Skeletal muscle cell (primary cell): ENCODE results near the gene ZC3H4.
"Not testable (repeated sequence)": the region's sequence is repeated elsewhere in the genome, so short reads cannot be mapped to it uniquely, and the experiment has no call there.

Source experiments
- DNase-seq: peaks from one replicate; pipeline ENCODE4 v3.0.0-alpha.2; 2010; ENCODE audit warnings: low read depth
- H3K4me3 ChIP-seq: 2 replicates; pipeline ENCODE4 v1.5.1; 2011; ENCODE audit warnings: low read depth, mild to moderate bottlenecking, control low read depth, low read length, moderate library complexity

The ZC3H4 gene

DNA sequence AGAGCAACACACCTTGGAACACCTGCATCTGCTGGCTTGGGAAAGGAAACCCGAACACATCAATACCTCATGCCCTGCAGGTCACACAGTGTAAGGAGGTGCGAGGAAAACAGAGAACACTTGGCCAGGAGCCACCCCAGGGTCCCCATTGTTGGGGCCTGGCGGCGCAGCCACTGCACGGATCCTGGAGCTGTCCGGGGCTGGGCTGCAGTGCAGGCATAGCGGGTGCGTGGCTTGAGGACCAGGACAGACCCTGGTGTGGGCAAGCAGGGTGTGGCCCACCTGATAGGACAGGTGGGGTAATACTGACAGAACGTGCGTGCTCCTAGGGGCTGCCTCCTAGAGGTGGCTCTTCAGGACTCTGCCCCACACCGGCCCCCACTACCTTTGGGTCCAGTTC lies 48.3 kb downstream of the ZC3H4 start:
- no peak overlapping the region for H3K4me3 ChIP-seq
- no peak for DNase-seq

DNA sequence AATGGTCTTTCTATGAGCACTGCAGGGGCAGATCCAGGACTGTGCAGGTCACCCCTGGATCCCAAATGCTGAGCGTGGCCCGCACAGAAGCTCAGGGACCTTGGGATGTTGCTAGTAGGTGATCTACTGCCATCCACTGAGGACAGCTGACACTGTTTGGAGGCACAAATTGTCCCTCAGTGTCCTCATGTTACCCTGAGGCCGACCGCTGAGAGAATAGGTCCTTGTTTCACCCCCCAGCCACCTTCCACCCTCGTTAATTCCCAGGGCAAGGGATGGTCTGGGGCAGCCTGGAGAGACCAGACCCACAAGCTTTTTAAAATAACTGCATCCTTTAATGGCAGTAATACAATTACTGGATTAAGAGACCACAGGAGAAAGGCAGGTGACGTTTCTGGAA lies 49.7 kb downstream of the ZC3H4 start:
- no peak overlapping the region for H3K4me3 ChIP-seq
- DNase-seq: no peak

DNA sequence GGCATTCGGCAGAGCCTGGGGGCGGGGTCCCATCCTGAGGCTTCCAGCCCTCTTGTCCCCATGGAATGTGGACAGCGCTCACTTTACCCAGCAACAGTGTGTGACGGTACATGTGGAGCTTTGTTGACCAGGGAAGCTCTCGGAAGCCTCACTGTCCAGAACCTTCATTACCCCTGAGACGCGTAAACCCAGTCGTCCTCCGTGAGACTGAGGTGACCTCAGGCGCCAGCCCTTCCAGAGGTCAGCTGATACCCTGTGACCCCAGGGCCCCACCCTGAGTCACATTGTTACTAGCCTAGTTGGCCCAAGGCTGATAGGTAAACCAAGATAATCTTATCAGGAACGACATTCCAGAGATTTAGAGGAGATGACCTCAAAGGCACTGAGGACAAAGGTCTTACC lies 55.0 kb downstream of the ZC3H4 start:
- no peak for DNase-seq
- no peak overlapping the region for H3K4me3 ChIP-seq

DNA sequence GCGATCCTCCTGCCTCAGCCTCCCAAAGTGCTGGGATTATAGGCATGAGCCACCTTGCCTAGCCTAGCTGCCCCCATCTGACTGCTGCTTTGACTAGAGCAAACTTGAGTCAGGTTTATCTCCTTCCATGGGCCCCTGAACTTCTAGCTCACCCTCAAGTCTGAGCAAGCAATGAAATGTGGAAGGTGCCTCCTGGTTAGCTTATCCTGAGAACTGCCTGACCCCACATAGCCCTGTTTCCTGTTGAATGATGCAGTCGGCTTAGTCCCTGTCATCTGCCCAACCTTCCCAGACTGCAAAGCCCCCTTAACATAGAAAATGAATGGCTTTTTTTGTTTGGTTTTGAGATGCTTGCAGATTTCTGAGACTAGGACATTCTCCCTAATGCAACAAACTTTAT lies 56.2 kb downstream of the ZC3H4 start:
- peak; percentile 22 for DNase-seq
- H3K4me3 ChIP-seq: no peak overlapping the region

DNA sequence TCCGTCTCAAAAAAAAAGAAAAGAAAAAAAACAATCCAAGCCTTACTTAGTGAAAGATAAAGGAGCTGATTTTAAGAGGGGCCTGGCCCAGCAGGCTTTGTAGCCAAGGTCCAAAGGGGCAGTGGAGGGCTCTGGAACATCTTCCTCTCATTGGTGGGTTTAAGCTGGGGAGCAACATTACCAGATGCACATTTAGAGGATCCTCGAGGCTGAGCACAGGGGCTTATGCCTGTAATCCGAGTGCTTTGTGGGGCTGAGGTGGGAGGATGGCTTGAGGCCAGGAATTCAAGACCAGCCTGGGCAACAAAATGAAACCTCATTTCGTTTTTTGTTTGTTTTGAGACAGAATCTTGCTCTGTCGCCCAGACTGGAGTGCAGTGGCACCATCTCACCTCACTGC lies 57.2 kb downstream of the ZC3H4 start:
- no peak overlapping the region for H3K4me3 ChIP-seq
- no peak for DNase-seq

DNA sequence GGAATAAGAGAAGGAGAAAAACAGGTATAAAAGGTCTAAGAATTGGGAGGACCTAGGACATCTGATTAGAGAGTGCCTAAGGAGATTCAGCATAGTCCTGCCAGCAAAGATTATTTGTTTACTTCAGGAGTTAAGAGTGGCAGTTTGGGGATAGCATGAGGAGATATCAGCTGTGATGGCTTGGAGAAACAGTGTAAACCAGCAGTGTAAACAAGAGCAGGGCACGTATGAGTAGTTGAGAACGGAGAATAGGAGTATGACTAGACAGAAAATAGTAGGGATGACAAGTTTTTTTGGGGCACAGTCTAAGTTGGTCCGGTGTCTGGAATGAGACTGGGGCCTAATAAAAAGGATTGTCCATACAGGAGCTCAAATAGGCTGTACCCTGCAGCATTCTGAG lies 63.0 kb downstream of the ZC3H4 start:
- DNase-seq, H3K4me3 ChIP-seq: not testable (repeated sequence)

DNA sequence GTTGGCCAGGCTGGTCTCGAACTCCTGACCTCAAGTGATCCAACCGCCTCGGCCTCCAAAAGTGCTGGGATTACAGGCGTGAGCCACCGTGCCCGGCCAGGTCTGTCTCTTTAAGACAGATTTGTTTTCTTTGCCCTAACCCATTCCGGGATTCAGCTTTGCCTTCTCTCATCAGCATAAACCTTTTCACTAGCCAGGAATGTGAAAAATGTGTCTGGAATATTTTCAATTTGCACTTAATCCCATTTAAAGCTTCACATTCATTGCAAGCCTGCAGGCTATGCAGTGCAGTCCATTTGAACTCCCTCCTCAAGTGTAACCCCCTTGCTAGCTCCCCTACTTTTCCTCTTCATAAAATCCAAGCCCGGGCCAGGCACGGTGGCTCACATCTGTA lies 64.3 kb downstream of the ZC3H4 start:
- no peak for DNase-seq
- no peak overlapping the region for H3K4me3 ChIP-seq

DNA sequence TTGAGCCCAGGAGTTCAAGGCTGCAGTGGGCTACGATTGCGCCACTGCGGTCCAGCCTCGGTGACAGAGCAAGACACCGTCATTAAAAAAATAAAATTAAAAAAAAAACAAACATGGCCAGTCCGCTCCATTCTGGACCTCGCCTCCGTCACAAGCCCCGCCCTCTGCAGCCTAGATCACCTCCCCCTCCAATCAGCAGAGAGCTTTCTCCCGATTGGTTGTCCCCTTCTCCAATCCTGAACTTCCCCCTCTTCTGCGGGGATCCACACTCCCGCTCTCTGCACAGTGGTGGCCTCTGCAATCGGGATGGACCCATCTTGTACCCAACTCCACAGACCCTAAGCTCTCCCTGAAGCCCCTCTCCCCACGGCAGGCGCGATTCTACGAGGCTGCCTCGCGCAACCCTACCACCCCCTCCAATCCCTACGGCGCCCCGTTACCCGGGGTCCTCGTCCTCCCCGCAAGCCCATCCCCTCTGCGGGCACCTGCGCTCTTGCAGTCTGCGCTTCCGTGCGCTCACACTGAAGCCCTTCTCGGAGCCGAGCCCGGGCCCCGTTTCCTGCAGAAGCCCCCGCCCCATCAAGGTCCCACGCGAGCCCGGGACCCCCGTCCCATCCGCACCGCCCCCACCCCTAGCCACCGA lies 65.7 kb downstream of the ZC3H4 start:
- peak; percentile 69 for DNase-seq
- peak overlapping the region; percentile 91 for H3K4me3 ChIP-seq

DNA sequence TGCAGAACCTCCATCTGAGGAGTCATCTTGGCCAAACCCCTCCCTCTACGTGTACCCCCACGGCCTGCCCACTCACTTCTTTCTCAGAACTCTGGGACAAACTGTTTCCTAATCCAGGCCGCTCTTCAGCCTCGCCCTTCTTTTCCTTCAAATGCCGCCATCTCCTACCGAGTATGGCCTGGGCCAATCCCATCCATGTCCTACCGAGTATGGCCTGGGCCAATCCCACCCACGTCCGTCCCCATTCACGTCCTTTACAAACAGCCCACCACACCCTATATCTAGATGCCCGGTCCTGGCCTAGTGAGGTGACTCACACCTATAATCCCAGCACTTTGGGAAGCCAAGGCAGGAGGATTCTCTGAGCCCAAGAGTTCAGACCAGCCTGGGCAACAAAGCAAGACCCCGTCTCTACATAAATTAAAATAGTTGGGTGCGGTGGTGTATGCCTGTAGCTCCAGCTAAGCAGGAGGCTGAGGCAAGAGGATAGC lies 66.3 kb downstream of the ZC3H4 start:
- H3K4me3 ChIP-seq: peak overlapping the region; percentile 91
- DNase-seq: no peak

DNA sequence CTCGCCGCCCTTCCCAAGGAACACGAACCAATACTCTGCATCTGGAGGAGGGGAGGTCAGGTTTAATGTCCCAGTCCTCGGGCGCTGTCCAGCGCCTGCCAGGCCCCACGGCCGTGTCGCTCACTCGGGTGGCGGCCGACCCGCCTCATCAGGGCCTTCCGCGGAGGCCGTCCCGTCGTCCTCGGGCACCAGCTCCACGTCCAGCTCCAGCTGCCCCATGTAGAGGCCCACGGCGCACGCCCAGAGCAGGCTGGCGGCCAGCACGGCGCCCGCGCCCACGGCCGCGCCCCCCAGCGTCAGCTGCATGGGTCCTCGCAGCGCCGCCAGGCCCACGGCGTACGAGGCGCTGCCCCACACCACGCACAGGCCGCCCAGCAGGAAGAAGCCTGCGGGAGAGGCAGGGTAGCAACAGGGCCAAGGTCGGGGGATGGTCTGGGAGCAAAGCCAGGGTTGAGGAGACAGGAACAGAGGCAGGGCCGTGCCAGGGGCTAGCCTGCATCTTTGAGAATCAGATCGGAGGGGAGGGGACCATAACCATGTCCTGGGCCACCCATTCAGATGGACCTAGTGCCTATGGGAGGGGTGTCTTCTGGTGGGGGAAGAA lies 67.6 kb downstream of the ZC3H4 start:
- DNase-seq: no peak
- H3K4me3 ChIP-seq: no peak overlapping the region

DNA sequence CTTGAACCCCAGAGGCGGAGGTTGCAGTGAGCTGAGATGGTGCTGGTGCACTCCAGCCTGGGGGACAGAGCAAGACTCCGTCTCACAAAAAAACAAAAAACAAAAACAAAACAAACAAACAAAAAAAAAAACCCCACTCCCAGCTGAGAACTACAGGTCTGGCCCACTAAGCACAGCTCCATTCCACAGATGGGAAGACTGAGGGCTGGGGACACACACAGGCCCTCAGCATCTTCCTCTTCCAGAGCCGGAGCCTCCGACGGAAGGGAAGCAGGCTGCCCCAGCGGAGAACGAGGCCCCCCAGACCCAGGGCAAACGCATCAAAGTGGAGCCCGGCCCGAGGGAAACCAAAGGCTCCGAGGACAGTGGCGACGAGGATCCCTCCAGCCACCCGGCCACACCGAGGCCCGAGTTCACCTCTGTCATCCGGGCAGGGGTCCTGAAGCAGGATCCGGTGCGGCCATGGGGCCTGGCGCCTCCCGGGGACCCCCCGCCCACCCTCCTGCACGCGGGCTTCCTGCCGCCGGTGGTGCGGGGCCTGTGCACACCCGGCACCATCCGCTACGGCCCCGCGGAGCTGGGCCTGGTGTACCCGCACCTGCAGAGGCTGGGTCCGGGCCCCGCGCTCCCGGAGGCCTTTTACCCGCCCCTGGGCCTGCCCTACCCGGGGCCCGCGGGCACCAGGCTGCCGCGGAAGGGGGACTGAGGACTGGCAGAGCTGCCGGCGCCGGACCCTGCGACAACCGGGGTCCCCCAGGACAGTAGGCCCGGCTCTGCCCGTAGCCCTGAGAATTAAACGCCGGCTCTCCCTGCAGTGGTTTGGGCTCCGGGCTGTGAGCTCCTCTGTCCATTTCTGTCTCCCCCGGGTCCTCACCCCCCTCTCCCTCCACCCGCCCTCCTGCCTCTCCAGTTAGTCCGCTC lies 68.4 kb downstream of the ZC3H4 start:
- no peak for DNase-seq
- H3K4me3 ChIP-seq: no peak overlapping the region

DNA sequence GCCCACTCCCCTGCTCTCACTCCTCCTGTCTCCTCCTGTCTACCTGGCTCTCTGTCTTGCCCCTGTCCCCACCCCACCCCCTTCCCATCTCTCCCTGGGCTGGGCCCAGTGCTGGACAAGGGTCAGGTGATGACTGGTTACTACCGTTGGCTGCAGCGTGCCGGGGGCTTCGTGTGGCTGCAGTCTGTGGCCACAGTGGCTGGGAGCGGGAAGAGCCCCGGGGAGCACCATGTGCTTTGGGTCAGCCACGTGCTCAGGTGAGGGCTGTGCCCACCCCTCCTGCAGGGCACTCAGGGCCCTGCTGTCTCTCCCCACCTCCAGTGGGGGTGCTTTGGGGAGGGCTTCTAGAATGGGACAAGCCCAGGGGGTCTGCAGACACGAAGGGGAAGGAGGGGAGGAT lies 72.7 kb downstream of the ZC3H4 start:
- no peak overlapping the region for H3K4me3 ChIP-seq
- DNase-seq: no peak

DNA sequence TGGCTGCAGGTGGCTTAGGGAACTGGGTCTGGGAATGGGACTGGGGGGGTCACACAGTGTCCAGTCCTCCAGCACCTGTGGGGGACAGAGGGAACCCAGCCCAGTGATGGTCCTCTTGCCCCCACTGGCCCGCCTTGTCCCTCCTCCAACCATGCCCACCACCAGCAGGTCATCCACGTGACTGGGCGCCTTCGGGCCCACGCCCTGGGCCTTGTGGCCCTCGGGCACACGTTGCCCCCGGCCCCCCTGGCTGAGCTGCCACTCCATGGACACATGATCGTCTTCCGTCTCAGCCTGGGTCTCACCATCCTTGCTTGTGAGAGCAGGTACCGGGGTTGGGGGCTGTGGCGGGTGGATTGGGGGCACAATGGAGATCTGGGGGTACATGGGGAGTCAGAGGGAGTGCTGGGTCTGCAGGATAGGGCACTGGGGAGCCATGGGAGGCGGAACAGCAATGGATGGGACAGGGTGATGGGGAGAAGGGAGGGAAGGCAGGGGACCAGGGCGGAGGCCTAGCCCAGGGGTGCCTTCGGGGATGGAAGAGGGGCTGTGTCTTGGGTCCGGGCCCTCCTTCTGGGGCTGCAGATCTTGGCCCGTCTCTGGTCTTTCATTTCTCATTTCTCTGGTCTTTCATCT lies 74.2 kb downstream of the ZC3H4 start:
- DNase-seq: no peak
- no peak overlapping the region for H3K4me3 ChIP-seq

DNA sequence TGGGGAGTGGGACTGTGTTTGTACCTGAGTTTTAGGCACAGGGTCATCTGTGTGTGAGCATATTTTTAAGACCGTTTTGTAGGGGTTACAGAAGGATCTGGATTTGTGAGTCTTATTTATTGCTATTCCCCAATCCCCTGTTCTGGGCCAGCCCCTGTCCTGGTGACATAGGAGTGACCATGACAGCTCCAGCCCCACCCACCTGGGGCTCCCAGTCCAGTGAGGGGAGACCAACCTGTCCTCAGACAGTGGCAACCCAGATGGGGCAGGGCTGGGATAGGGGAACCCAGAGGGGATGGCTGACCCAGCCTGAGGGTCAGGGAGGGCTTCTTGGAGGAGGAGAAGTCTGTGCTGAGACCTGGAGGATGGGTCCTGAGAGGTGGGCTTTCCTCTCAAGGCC lies 75.8 kb downstream of the ZC3H4 start:
- no peak overlapping the region for H3K4me3 ChIP-seq
- no peak for DNase-seq

DNA sequence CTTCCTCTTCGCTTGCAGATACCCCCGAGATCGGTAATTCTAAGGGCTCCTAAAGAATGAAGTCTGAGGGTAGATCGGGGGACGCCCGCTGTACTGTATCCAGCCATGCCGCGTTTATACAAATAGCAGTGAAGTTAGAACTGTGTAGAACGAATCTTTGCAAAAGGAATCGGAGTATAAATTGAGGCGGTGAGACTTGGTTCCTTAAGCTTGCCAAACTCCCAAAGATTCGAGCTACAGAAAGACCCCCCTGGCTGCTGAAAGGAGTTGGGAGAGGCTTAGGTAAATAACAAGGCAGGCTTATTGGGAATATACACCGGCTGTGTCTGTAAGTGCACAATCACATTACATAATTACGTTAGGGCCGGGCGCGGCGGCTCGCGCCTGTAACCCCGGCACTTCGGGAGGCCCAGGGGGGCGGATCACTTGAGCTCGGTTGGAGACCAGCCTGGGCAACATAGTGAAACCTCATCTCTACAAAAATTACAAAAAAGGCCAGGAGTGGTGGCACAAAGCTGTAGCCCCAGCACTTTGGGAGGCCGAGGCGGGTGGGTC lies 77.4 kb downstream of the ZC3H4 start:
- DNase-seq: no peak
- H3K4me3 ChIP-seq: peak overlapping the region; percentile 47

DNA sequence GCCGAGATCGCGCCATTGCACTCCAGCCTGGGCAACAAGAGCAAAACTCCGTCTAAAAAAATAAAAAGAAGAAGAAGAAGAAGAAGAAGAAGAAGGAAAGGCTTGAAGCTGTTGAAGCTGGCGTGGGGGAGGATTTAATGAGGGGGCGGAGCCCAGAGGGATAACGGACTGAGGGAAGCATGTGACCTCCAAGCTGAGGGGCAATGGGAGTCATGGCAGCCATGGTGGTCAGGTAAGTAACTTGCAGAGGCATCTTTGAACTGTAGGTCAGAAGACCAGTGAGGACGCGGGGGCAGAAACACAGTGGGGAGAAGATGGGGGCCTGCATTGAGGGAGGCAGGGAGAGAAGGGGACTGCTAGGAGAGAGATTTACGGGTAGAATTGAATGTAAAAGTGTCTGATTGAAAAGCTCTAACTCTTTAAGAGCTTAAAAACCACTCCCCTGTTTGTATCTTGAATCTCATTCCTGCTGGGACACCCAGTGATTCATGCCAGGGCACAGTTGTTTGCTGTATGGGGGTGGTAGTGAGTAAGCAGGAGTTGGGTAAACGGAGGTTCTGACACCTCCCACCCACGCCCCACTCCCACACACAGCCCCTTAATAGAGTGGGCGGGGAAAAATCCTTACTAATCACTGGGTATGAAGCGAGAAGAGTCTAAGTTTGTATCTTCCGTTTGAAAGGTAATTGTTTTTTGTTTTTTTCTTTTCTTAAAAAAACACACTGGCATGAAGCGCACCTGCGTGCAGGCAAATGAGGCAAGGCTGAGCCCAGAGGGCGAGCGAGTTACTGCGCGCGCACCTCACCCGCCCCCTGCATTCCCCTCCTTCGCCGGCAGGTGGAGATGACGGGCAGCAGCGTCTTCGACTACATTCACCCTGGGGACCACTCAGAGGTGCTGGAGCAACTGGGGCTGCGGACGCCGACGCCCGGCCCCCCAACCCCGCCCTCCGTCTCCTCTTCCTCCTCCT lies 78.2 kb downstream of the ZC3H4 start:
- H3K4me3 ChIP-seq: peak overlapping the region; percentile 47
- peak; percentile 58 for DNase-seq

DNA sequence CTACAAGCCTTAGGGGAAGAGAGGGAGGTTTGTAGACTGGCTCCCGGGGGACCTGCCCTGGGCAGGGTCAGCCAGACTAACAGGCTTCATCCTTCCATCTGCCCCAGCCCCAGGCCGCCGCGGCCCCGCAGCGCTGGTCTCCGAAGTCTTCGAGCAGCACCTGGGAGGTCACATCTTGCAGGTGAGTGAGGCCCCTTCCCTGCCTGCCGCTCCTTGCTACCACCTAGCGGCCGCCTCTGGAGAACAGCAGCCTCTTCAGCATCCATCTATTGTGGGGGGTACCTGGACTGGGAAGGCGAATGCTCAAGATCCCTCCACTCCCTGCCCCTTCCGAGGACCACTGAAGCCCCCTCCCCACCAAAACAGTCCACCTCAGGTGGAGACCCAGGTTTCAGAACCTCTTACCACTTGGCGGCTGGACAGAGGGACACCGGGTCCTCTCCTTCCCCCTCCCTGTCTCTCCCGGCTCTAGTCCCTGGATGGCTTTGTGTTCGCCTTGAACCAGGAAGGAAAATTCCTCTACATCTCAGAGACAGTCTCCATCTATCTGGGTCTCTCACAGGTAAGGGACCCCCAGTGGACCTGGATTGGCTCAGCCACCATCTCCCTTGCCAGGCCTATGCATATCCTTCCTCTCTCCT lies 81.3 kb downstream of the ZC3H4 start:
- no peak overlapping the region for H3K4me3 ChIP-seq
- DNase-seq: no peak

DNA sequence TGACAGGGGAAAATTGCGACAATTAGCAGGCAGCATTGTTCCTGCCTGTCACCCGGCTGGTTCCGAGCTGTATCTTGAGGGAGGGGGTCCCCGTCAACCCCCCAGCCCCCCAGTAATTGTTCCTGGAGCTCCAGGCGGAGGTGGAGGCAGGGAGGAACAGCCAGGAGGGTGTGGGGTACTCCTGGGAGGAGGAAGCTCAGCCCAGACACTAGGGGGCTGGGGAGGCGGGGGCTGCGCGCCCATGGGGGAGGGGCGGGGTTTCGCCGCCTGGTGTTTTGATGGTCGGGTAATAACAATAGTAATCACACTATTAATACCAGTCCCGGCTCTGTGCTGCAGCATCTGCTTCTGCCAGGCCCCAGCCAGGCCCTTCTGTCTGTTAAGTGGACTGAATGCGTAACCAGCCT lies 85.4 kb downstream of the ZC3H4 start:
- H3K4me3 ChIP-seq: no peak overlapping the region
- no peak for DNase-seq
